ENCODE data around the gene BIRC3. TPM values are rescaled to one million over a fixed set of nuclear protein-coding genes. Genes with fewer than 3 reads are reported as not detected.

The BIRC3 gene
- total RNA-seq, 1 donor: 1.8 TPM

DNA sequence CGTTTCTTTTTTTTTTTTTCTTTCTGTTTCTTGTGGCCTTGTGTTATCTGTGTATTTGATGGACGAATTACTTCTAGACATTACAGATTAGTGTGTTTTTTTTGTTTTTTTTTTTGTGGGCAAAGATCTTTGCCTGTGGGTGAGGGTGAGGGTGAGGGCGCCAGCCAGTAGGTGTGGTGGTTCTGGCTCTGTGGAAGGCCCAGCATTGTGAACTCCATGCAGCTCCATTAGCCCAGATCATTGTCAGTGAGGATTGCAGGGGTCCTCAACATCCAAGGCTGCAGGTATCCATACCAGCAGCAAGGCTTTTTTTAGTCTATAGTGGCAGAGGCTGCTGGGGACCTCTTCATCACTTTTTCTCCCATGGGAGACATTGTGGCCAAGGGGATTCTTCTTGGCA lies 43.4 kb downstream of the BIRC3 start:
- Histone ChIP-seq H3K27ac (ENCODE audit: low read depth, low read length) (no peak overlapping the region), H3K79me2 (ENCODE audit: insufficient read depth, low read length) (peaks cover 80% of the 10 kb centered on the region), H3K4me1 (ENCODE audit: insufficient read depth, low read length) (no peaks in the 10 kb centered on the region), H3K27me3 (ENCODE audit: insufficient read depth, low read length) (no peaks in the 10 kb centered on the region), H3K4me3 (ENCODE audit: insufficient read depth, low read length) (no peak overlapping the region), H3K9me3 (ENCODE audit: low read depth, low read length) (no peaks in the 10 kb centered on the region), H2AFZ (ENCODE audit: low read length) (no peak overlapping the region), H4K20me1 (ENCODE audit: insufficient read depth, low read length) (peaks cover 13% of the 10 kb centered on the region), H3K36me3 (ENCODE audit: insufficient read depth, low read length) (peaks cover 52% of the 10 kb centered on the region), H3K4me2 (ENCODE audit: insufficient read depth, low read length) (no peak overlapping the region)
- no peak for DNase-seq (ENCODE audit: insufficient read length, low spot score, missing footprints)
- TF ChIP-seq CTCF (IDR thresholded peaks at IDR 0.05; ENCODE audit: extremely low read depth, low read depth, low read length): no peak

GRCh38 chr11:102361086-102362031 lies 44.1 kb downstream of the BIRC3 start:
- no peak overlapping the region for H3K27ac ChIP-seq (ENCODE audit: low read depth, low read length)
- no peak for TF ChIP-seq CTCF (IDR thresholded peaks at IDR 0.05; ENCODE audit: extremely low read depth, low read depth, low read length)
- no peak for DNase-seq (ENCODE audit: insufficient read length, low spot score, missing footprints)
- no peaks in the 10 kb centered on the region for H3K9me3 ChIP-seq (ENCODE audit: low read depth, low read length)
- H3K27me3 ChIP-seq (ENCODE audit: insufficient read depth, low read length): no peaks in the 10 kb centered on the region
- H2AFZ ChIP-seq (ENCODE audit: low read length): no peak overlapping the region
- H4K20me1 ChIP-seq (ENCODE audit: insufficient read depth, low read length): peaks cover 10% of the 10 kb centered on the region
- peaks cover 76% of the 10 kb centered on the region for H3K79me2 ChIP-seq (ENCODE audit: insufficient read depth, low read length)
- no peak overlapping the region for H3K4me2 ChIP-seq (ENCODE audit: insufficient read depth, low read length)
- H3K4me3 ChIP-seq (ENCODE audit: insufficient read depth, low read length): no peak overlapping the region
- no peaks in the 10 kb centered on the region for H3K4me1 ChIP-seq (ENCODE audit: insufficient read depth, low read length)
- H3K36me3 ChIP-seq (ENCODE audit: insufficient read depth, low read length): peaks cover 58% of the 10 kb centered on the region

DNA sequence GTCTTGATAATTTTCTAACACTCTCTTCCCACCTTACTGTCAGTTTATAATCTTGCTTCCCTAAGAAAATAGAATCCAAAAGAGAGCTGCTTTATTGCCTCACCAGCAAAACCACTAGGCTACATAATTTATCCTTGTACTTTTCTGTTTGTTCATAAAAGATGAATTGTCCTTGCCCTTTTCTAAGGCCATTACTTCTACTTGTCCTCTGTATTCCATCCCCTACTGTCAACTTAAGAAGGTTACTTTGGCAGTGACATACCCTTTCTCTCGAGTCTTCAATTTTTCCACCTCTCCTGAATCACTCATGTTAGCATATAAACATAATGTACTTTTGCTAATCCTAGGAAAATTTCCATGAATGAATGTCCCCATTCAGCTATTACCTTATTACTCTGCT lies 47.7 kb downstream of the BIRC3 start:
- H3K79me2 ChIP-seq (ENCODE audit: insufficient read depth, low read length): peaks cover 68% of the 10 kb centered on the region
- H4K20me1 ChIP-seq (ENCODE audit: insufficient read depth, low read length): peaks cover 7% of the 10 kb centered on the region
- no peak overlapping the region for H3K4me3 ChIP-seq (ENCODE audit: insufficient read depth, low read length)
- H3K4me1 ChIP-seq (ENCODE audit: insufficient read depth, low read length): no peaks in the 10 kb centered on the region
- H3K27ac ChIP-seq (ENCODE audit: low read depth, low read length): no peak overlapping the region
- H3K36me3 ChIP-seq (ENCODE audit: insufficient read depth, low read length): peaks cover 67% of the 10 kb centered on the region
- H3K27me3 ChIP-seq (ENCODE audit: insufficient read depth, low read length): no peaks in the 10 kb centered on the region
- DNase-seq (ENCODE audit: insufficient read length, low spot score, missing footprints): no peak
- H3K4me2 ChIP-seq (ENCODE audit: insufficient read depth, low read length): no peak overlapping the region
- no peak for TF ChIP-seq CTCF (IDR thresholded peaks at IDR 0.05; ENCODE audit: extremely low read depth, low read depth, low read length)
- H3K9me3 ChIP-seq (ENCODE audit: low read depth, low read length): no peaks in the 10 kb centered on the region
- no peak overlapping the region for H2AFZ ChIP-seq (ENCODE audit: low read length)

- Histone ChIP-seq H4K20me1 (ENCODE audit: insufficient read depth, low read length) (no peaks in the 10 kb centered on the region), H2AFZ (ENCODE audit: low read length) (no peak overlapping the region), H3K27ac (ENCODE audit: low read depth, low read length) (no peak overlapping the region), H3K4me2 (ENCODE audit: insufficient read depth, low read length) (no peak overlapping the region), H3K4me3 (ENCODE audit: insufficient read depth, low read length) (no peak overlapping the region), H3K9me3 (ENCODE audit: low read depth, low read length) (no peaks in the 10 kb centered on the region), H3K4me1 (ENCODE audit: insufficient read depth, low read length) (no peaks in the 10 kb centered on the region), H3K79me2 (ENCODE audit: insufficient read depth, low read length) (peaks cover 47% of the 10 kb centered on the region), H3K27me3 (ENCODE audit: insufficient read depth, low read length) (no peaks in the 10 kb centered on the region), H3K36me3 (ENCODE audit: insufficient read depth, low read length) (peaks cover 56% of the 10 kb centered on the region)
- no peak for DNase-seq (ENCODE audit: insufficient read length, low spot score, missing footprints)
- peak; percentile 34 for TF ChIP-seq CTCF (IDR thresholded peaks at IDR 0.05; ENCODE audit: extremely low read depth, low read depth, low read length)
These were observed 50.1 kb downstream of the BIRC3 start for GRCh38 chr11:102367364-102367763.
